SH-SY5Y (cell line): ENCODE measurements around the gene HARBI1.

Source experiments
- GATA2 ChIP-seq: IDR thresholded peaks from 2 replicates; pipeline ENCODE4 v1.6.1; 2011; ENCODE audit warnings: mild to moderate bottlenecking, low read depth, low read length
- GATA3 ChIP-seq: IDR thresholded peaks from 2 replicates; pipeline ENCODE4 v1.6.1; 2011; ENCODE audit warnings: low read depth, mild to moderate bottlenecking, low read length, moderate library complexity

DNA sequence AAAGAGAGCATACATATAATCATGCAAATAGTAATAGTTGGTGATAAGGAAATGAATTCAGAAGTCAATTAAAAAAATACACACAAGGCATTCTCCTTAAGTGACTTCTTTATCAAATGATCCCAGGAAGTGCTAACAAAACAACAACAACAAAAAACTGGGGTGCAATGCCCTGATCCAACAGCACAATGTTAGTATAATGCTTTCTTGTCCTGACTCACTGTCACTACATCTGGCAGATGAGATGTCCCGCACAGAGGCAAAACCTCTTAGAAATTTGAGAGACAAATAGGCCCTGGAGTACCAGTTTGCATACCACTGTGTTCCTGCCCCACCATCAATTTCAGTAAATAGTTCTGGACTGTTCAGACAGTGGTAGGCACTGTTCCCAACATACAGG, 12.2 kb downstream of the HARBI1 start:
- TF ChIP-seq GATA2 (no peak), GATA3 (no peak)
